ENCODE data around the gene NAIF1.
"Not testable (repeated sequence)": the region's sequence is repeated elsewhere in the genome, so short reads cannot be mapped to it uniquely, and the experiment has no call there.

Gene NAIF1

GRCh38 chr9:128043467-128043868 is 23.7 kb downstream of the NAIF1 start:
- intact Hi-C loops (cut with DNase I; ENCODE audit: low total_unique reads): no loop called here
- Histone ChIP-seq H3K36me3 (no peaks in the 10 kb centered on the region), H3K27me3 (no peaks in the 10 kb centered on the region), H3K4me1 (no peaks in the 10 kb centered on the region), H3K4me3 (no peak overlapping the region), H3K27ac (no peak overlapping the region), H3K9me3 (no peaks in the 10 kb centered on the region)
- no peak for DNase-seq
- no peak for TF ChIP-seq CTCF (IDR thresholded peaks at IDR 0.05)

DNA sequence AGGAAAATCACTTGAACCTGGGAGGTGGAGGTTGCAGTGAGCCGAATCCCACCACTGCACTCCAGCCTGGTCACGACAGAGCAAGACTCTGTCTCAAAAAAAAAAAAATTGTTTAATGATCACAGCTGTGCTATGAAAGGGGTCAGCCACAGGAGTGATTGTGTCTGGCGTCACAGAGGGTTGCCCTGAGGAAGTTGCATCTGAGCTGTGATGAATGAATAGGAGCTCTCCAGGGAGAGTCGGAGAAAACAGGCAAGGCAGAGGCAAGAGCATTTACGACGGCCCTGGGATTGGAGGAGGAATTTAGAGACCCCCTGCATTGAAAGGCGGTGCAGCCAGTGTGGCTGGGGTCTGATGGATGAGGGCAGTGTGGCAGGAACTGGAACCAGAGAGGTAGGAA is 25.1 kb downstream of the NAIF1 start:
- no peak for DNase-seq
- intact Hi-C loops (cut with DNase I; ENCODE audit: low total_unique reads): no loop called here
- TF ChIP-seq CTCF (IDR thresholded peaks at IDR 0.05): no peak
- Histone ChIP-seq H3K9me3 (no peaks in the 10 kb centered on the region), H3K27ac (no peak overlapping the region), H3K27me3 (no peaks in the 10 kb centered on the region), H3K36me3 (no peaks in the 10 kb centered on the region), H3K4me1 (no peaks in the 10 kb centered on the region), H3K4me3 (no peak overlapping the region)

GRCh38 chr9:128040783-128041182 is 26.3 kb downstream of the NAIF1 start:
- H3K27ac ChIP-seq; H3K27me3 ChIP-seq; H3K4me1 ChIP-seq; H3K9me3 ChIP-seq; DNase-seq; H3K4me3 ChIP-seq; H3K36me3 ChIP-seq; intact Hi-C loops (cut with DNase I; ENCODE audit: low total_unique reads): not testable (repeated sequence)

- intact Hi-C loops (cut with DNase I; ENCODE audit: low total_unique reads): not testable (repeated sequence)
Measured at GRCh38 chr9:128036522-128036921, 30.6 kb downstream of the NAIF1 start.

DNA sequence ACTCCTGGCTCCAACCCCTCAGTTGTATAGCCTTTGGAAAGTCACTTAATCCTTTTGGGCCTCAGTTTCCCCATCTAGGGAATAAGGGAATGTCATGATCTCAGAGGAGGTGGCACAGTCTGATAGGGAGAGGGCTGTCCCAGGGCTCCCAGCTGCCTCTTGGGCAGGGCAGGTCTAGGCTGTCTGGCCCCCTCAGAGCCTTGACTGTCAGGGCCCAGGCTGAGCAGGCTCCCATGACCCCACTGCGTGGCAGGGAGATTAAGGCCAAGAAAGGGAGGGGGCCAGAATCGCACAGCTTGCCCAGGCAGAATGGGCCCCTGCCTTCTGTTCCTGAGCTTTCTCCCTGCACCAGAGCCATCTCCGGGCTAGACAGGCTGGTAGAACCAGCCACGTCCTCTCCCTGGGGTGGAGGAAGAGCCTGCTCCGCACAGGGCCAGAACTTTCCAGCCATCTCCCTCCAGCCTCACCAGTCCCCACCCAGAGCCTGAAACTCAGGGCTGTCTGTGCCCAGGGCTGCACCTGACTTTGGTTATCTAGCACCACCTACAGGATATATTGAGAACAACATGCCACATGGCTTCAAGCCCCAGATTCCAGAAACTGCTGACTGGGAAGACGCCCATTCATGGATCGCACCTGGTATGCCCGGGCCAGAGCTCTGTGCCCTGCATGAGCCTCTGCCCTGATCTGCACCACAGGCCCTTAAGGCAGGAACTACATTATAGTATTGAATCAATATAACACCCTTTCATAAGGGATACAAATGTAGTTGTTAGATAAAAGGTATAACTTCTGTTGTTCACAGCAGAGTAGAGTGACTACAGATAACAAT is 32.1 kb downstream of the NAIF1 start:
- Histone ChIP-seq H3K27ac (no peak overlapping the region), H3K36me3 (no peaks in the 10 kb centered on the region), H3K9me3 (no peaks in the 10 kb centered on the region), H3K27me3 (no peaks in the 10 kb centered on the region), H3K4me3 (no peak overlapping the region), H3K4me1 (peaks cover 0 to 6% (median 0%) of the 10 kb centered on the region in 4 donors)
- TF ChIP-seq CTCF (IDR thresholded peaks at IDR 0.05): peak; percentile 76 to 88
- peak; percentile 45 to 78 for DNase-seq
- intact Hi-C loops (cut with DNase I; ENCODE audit: low total_unique reads): no loop called here

More at GRCh38 chr9:128036522-128036921, 30.6 kb downstream of the NAIF1 start:
- not testable (repeated sequence) for H3K9me3 ChIP-seq, H3K4me3 ChIP-seq, H3K4me1 ChIP-seq, H3K36me3 ChIP-seq, H3K27ac ChIP-seq, DNase-seq, H3K27me3 ChIP-seq

- Histone ChIP-seq H3K9me3 (no peaks in the 10 kb centered on the region), H3K4me3 (no peak overlapping the region), H3K27ac (no peak overlapping the region), H3K36me3 (no peaks in the 10 kb centered on the region), H3K27me3 (no peaks in the 10 kb centered on the region), H3K4me1 (peaks cover 0 to 6% (median 0%) of the 10 kb centered on the region in 4 donors)
- TF ChIP-seq CTCF (IDR thresholded peaks at IDR 0.05): no peak
- intact Hi-C loops (cut with DNase I; ENCODE audit: low total_unique reads): loop anchor here (2.0 kb wide), 1 partner anchor 89 kb away; no protein-coding TSS in a partner anchor
- no peak for DNase-seq
Measured at GRCh38 chr9:128033609-128034008, 33.5 kb downstream of the NAIF1 start.
